GM18873 (cell line): ENCODE data around the gene ADH1B.
"Not testable (repeated sequence)": the region's sequence is repeated elsewhere in the genome, so short reads cannot be mapped to it uniquely, and the experiment has no call there.

Experiments
- ATAC-seq: cut with Tn5 transposase; IDR thresholded peaks from one replicate; pipeline ENCODE4 v1.9.1; 2021; ENCODE audit warnings: mild to moderate bottlenecking, moderate library complexity, moderate number of reproducible peaks; ENCODE audit not compliant: unreplicated experiment, low FRiP score

ADH1B gene

DNA sequence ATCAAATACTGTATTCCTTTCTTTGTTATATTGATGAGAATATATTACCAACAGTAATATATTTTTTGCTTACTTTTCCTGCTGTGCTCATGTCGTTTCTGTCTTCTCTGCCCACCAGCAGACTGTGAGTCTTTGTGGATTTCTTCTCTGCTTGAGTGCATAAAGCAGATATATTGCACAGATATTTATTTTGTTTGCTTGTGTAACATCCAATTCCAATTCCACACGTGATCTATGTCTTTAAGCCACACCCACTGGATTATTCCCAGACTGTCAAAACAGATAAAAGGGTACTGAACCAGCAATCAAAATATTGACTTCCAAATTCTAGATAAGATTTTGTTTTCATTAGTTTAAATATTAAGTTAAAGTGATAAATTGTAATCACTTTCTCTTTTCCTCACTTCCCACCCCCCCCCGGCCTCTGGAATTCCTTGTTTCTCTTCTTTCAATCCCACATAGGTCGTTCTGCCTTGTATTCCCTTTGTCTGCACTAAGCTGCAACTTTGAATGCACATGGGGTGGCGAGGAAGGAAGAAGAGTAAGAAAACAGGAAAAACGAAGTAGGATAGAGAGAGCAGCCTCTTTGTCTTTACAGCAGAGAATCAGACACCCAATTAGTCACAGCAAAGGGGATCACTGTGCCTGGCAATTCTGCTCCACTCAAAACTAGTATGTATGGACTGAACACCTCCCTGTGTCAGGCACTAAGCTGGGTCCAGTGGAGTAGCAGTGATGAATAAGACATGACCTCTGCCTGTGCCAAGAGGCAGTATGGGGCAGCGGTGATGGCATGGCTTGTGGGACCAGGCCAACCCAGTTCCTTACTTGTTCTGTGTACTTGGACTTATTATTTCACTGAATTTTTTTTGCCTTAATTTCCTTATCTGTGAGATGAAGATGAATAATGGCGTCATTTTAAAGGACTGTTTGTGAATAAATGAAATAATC, at the start of gene ADH1B:
Gene ADH1B, minus strand, starts transcription at position 161 of the 951 bp plus-strand sequence. Its CDS starts 70 bp downstream, at position 91.
- ATAC-seq, result no peak

DNA sequence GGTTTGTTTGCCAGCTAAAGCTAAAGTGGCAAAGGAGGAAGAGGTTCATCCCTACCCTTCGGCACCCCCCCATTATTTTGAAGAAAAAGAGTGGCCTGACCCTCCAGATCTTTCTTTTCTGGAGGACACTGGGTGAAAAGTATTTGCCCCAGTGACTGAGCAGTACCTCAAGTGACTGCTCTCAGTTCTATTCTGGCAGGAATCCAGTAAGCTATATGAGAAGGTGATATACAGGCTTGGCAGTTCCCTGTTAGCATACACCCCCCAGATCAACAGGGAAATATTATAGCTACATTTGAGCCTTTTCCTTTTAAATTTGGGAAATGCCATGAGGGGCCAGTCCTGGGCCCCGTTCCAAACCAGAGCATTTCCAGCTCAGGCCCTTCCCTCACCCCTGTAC, 46.6 kb upstream of the ADH1B start:
- not testable (repeated sequence) for ATAC-seq

DNA sequence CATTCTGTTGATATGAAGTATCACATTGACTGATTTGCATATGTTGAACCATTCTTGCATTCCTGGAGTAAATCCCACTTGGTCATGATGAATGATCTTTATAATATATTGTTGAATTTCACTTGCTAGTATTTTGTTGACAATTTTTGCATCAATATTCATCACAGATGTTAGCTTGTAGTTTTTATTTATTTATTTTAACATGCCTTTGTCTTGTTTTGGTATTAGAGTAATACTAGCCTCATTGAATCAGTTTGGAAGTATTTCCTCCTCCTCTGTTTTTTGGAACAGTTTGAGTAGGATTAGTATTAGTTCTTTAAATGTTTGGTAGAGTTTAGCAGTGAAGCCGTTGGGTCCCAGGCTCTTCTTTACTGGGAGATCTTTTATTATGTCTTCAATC, 45.3 kb upstream of the ADH1B start:
- ATAC-seq, result no peak

DNA sequence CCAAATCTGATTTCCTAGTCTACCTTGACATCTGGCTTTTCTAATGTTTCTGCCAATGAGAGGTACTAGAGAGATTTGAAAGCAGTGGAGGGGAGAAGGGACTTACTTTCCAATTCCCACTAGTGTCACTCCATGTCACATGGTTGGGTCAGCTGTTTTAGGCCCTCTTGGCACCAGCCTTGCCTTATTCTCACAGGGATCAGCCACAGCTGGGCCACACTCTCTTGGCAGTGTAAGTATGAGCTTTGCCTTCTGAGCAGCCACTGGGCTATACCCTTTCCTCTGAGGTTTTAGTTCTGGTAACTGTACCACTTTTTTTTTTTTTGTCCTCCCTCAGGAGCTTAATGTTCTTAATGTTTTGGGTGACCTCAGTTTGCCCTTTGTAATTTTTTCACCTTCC, 41.6 kb upstream of the ADH1B start:
- no peak for ATAC-seq

DNA sequence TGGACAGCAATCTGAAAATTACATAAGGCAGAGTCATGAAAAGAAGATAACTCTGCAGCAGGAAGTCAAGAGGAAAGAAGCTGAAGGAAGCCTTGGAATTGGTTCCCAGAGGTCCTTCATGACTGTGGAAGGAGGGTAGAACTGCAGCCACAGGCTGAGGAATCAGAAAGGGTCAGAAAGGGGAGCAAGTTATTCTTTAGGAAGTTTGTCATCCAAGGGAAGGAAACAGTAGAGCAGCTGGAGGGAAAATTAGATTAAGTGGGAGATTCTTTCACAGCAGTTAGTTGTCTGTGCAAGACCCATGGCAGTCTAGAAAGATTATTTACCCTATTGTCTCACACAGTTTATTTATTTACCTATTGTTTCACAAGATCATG, 40.7 kb upstream of the ADH1B start:
- ATAC-seq, result no peak

DNA sequence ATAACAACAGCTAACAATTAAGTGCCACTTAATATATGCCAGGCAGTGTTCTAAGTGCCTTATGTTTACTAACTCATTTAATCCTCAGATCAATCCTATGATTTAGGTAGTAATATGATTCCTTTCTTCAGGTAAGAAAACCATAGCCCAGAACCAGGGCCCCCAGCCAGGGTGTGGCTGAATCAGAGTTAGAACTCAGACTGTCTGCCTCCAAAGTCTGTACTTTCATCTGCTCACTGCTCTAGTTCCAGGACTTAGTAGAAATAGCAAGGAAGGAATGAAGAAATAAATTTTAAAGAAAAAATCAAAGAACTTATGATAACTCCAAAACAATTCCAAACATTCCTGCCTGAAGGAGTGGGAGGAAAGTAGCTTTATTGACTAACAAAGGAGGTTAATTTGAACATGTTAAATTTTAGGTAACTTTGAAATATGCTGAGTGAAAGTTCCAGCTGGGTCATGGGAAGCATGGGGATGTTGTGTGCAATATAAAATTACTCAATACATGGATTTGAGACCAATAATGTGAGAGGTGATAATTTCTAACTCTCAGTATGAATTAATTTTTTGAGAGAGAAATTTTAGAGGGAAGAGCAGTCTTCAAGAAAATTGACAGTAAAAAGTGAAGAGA, 40.2 kb upstream of the ADH1B start:
- no peak for ATAC-seq

DNA sequence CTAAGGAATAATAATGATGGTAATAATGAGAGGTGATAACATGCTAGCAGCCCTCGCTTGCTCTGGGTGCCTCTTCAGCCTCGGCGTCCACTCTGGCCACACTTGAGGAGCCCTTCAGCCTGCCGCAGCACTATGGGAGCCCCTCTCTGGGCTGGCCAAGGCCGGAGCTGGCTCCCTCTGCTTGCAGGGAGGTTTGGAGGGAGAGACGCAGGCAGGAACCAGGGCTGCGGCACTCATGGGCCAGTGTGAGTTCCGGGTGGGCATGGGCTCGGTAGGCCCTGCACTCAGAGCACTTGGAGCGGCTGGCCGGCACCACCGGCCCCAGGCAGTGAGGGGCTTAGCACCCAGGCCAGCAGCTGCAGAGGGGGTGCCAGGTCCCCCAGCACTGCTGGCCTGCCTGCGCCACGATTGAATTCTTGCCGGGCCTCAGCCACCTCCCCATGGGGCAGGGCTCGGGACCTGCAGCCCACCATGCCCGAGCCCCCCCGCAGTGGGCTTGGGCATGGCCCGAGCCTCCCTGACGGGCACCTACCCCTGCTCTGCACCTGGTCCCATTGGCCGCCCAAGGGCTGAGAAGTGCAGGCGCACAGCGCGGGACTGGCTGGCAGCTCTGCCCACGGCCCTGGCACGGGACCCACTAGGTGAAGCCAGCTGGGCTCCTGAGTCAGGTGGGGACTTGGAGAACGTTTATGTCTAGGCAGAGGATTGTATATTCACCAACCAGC, 38.4 kb upstream of the ADH1B start:
- no peak for ATAC-seq

DNA sequence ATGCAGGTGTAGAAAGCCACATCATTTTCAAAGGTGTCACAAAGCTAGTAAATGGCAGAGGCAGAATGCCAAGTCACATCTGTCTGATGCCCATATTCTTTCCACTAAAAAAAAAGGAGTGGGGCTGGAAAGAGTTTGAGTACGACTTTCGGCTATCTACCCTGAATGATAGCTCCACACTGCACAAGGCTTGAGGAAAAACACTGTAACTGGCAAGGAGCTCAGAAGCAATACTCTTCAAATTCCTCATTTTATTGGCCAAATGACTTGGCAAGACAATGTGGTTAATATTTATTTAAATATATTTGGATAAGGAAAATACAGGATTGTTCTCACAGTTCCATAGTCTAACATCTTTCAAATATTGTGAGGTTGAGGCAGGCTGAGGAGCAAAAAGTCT, 36.7 kb upstream of the ADH1B start:
- ATAC-seq, result no peak

DNA sequence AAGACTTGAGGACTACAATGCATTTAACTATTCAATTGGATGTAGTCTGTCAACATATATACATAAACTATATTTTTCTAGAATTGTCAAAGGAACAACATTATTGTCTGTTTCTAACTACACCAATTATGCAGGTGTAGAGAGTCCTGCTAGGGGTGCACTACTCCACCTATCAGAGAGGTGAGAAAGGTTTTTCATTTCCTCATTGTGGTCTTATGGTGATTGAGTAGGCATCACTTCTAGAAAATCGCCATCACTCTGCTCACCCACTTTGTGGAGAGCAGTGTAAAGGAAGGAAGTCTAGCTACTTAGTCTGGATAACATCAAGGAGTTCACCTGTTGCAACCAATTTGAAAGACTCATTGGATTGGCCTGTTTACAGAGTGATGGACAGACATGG, 35.8 kb upstream of the ADH1B start:
- ATAC-seq, result peak; percentile 88

DNA sequence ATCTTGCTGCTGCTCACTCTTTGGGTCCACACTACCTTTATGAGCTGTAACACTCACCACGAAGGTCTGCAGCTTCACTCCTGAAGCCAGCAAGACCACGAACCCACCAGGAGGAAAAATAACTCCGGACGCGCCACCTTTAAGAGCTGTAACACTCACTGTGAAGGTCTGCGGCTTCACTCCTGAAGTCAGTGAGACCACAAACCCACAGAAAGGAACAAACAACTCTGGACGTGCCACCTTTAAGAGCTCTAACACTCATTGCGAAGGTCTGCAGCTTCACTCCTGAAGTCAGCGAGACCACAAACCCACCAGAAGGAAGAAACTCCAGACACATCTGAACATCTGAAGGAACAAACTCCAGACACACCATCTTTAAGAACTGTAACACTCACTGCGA, 34.9 kb upstream of the ADH1B start:
- ATAC-seq, result not testable (repeated sequence)

DNA sequence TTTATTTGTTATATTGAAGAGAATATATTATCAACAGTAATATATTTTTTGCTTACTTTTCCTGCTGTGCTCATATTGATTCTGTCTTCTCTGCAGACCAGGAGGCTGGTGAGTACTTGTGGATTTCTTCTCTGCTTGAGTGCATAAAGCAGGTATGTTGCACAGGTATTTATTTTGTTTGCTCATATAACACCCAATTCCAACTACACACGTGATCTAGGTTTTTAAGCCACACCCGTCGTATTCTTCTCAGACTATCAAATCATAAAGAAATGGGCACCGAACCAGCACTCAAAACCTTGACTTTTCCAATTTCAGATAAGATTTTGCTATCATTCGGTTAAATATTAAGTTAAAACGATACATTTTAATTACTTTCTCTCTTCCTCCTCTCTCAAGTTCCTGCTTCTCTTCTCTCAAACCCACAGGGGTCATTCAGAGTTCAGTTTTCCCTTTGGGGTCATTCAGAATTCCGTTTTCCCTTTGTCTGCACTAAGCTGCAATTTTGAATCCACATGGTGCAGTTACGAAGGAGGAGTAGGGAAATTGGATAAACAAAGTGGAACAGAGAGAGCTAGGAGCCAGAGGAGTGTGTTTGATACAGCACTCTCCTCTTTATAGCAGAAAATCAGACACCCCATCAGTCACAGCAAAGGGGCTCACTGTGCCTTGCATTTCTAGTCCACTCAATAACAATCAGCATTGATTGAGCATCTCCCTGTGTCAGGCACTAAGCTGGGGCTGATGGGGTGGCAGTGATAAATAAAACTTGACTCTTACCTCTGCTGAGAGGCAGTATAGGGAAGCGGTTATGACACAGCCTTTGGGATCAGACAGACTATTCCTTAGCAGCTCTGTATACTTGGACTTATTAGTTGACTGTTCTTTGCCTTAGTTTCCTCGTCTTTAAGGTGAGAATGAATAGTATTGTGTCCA, 31.7 kb upstream of the ADH1B start, which contains the start of gene ADH1C:
Gene ADH1C, minus strand, starts transcription at position 145 of the 936 bp plus-strand sequence. Its CDS starts 71 bp downstream, at position 74.
- ATAC-seq, result no peak

DNA sequence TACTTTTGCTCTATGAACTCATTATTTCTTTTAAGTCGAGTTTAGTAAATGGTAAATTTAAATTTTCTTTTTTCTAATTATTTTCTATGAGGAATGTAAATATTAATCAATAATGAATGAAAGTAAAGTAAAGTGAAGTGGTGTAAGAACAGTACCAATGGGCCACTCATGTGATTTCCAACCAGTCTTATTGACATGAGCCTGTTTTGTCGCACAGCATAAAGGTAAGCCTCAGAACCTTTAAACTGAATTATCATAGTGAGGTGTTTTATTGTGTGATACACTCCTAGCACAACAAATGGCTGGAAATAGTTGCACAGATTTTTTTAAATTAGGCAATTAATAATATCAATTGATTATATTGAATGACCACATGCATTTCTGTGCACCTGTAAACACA, 30.3 kb upstream of the ADH1B start:
- no peak for ATAC-seq

DNA sequence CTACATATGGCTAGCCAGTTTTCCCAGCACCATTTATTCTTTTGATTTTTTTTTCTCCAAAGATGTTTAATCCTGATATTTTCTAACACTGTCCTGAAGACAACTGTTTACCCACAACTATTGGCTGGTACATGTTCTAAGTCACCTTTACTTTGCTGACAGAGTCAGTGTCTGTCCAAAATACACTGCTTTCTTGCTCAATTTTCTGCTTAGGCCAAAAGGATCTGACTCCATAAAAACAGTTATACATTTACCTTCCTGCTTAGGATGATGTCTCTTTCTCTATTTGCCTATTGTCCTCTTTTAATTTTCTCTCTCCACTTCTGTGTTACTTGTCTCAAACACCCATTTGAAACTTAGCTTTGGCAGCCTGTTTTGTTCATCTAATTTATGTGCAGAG, 28.1 kb upstream of the ADH1B start:
- ATAC-seq, result no peak

DNA sequence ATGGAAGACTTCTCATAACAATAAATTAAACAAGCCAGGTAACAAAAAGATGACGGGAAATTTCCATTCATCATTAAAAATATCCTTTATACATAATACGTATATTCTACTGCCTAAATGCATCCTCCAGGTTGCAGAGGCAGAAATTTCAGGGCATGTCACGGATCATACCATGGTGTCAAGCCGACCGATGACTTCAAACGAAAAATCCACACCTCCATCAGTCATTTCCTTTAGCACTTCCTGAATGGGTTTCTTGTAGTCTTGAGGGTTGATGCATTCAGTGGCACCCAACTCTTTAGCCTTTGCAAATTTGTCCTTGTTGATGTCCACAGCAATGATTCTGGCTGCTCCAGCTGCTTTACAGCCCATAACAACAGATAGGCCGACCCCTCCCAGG, 21.4 kb upstream of the ADH1B start:
- not testable (repeated sequence) for ATAC-seq

DNA sequence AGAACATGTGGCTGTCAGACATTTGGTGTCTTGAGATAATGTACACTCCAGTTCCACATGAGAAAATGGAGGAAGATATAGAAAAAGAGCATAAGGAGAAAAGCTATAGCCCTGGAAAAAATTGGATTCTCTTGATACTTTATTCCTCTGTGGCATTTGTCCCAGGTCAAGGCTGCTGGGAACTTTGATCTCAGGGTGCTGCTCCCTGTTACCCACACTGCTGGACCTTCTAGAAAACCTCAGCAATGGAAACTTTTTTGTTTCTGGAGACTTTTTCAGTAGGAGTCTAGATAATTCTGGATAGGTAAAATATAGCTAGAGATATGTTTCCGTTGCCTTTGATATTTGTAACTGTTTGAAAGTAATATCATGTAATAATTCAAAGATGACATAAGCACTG, 20.2 kb upstream of the ADH1B start:
- ATAC-seq, result no peak

DNA sequence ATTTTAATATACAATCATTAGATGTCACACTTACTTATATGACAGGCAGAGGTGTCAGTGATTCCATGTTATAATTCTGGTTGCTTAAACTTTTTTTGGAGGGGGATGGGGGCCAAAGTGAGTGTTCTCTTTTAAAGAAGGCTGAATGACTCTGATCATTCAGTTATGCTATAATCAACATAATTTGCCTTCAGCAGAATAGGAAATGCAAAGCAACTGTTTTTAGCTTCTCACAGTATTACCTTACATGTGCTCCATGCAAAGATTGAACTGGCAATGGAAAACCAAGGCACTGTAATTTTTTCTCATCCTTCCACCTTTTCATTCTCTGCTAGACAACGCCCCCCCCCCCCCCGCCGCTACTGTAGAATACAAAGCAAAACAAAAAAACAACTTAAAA, 18.0 kb upstream of the ADH1B start:
- no peak for ATAC-seq

DNA sequence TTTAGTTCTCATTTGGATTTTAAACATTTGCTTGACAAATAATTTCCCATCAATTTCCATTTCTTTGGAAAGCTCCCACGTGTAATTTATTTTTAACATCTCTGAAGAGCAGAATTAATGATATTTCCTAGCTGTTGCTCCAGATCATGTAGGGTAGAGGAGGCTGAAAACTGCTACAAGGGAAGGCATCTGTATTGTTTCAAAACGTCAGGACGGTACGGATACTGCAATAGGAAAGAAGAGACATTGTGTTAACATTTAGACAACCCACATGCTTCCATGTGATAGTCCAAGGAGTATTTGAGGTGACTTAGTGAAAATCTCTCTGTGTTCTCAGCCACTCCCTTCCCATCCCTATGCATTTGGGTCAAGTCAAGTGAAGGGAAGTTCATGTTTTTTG, 15.4 kb upstream of the ADH1B start:
- no peak for ATAC-seq

DNA sequence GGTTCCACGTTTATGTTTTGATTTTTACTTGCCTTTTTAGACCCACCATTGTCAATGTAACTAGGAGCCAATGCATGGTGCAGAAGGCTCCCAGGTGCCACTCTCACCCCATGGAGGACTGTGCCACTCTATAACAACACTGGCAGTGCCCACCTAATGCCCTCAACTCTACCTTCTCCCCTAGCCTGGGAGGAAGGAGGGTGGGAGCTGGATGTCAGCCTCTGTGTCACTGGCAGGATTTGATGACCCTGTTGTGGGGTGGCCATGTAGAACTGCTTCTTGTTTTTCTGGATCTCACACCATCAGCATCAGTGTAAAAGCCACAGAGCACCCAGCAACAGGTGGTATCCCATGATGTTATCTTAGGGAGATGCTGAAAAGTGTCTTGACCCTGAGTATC, 13.7 kb upstream of the ADH1B start:
- no peak for ATAC-seq

DNA sequence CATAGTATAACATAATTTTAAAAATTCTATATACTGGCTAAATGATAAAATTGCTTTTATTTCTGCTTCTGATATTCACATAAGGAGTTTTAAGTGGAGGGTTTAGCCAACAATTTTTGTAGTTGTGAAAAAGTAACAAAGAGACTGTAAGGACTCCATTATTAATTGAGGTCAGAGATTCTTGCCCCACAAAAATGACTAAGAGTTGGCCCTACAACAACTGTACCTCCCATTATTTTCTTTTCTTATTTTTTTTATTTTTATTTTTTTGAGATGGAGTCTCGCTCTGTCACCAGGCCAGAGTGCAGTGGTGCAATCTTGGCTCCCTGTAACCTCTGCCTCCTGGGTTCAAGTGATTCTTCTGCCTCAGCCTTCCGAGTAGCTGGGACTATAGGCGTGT, 9.4 kb upstream of the ADH1B start:
- ATAC-seq, result no peak

DNA sequence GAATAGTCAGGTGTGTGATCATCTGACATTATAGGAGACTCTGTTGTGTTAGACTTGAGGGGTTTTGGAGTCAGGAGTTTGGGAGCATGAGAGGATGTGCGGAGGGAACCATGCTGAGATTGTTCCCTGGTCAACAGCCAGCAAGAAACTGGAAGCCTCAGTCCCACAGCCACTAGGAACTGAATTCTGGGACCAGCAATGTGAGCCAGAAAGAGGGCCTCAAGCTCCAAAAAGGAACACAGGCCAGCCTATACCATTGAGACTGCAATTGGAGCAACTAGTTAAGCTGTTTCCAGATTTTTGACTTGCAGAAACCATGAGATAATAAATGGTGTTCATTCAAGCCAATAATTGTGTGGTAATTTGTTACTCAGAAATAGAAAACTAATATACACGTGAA, 8.7 kb upstream of the ADH1B start:
- ATAC-seq, result no peak
